NCI-H1105 (cell line): ENCODE data around the gene EXOSC7.

Experiments
- DNase-seq: peaks from one replicate; lab custom pipeline; 2025; lab: John Stamatoyannopoulos, UW

The EXOSC7 gene

GRCh38 chr3:44992555-44993470 is 16.8 kb downstream of the EXOSC7 start:
- no peak for DNase-seq

DNA sequence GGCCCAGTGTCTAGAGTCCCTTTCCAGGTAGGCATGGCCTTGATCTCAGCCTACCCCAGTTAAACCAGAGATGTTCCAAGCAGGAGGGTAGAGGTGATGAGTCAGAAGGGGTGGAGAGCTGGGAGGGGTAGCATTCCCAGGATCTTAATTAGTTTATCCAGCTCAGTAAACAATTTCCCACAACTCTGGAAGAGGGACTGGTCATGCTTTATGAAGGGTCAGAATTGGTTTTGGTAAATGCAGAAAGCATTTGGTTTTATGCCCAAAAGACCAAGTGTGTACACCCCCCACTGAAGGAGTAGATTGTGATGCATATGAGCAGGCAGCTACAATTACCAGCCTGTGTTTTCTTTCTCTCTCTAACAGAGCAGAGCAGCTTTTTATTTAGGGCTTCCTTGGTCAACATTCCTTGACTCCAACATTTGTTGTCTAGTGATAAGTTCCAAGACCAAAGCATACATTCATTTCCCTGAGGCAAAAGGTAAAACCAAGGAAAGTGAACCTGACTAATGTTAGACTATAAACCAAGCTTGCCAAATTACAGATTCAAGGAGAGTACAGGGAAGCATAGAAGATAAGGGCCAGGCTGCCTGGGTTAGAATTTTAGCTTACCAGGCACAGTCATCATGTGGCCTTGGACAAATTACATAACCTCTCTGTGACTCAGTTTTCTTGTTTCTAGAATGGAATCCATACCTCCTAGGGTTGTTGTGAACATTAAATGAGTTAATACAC is 17.6 kb downstream of the EXOSC7 start:
- no peak for DNase-seq

DNA sequence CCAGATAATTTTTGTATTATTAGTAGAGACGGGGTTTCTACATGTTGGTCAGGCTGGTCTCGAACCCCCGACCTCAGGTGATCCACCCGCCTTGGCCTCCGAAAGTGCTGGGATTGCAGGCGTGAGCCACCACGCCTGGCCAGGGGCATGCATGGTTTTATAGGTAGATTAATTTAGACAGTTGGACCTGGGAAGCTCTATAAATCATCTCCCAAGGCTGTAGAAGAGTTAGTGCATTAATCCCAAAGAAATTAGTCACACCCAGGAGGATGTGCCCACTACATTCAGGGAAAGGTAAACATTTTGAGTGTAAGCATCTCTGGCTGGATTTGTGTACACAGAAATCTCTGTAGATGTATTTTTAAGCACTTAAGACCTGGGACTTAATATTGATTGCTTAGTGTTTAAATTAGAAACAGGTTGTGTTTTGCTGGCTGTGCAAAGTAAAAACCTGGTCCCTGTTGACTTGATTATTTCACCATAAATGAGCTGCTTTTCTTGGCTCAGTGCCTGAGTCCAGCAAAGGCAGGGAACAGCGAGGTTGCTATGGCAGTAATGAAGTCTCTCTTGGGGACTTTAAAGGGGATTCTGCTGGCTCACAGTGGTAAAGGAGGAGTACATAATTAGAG is 19.2 kb downstream of the EXOSC7 start:
- DNase-seq, result peak; percentile 51

DNA sequence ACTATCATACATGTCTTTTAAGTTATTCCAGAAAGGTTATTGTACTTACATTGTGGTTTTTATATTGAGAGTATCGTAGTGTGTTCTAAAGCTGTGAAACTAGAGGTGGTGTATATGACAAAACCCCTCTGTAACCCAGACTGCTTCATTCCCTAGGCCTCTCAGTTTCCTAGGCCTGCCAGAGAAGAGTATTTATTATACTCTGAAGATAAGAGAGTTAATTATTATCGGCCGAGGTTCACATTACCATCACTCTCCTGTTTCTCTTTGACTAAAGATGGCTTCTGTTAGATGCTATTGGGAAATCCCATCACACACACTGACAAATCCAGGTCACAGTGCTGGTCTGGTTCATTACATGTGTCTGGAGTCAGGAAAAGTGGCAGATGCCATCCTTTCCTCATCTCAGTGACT is 20.5 kb downstream of the EXOSC7 start:
- no peak for DNase-seq

GRCh38 chr3:44999782-45000181 is 23.7 kb downstream of the EXOSC7 start:
- no peak for DNase-seq

DNA sequence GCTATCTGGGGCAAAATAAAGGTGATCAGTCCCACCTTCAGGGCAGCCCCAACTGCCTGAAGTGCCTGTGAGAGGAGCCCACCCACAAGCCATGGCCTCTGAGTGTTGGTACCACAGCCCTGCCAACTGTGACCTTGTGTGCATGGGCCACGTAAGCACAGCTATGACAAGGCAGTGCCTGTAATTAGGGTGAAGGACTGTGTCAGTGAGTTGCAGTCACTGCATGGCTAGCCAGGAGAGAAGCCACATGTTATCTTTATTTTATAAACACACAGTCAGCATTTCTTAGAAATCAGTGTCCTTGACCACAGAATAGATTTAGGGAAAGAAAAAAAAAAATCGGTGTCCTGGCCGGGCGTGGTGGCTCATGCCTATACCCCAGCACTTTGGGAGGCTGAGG is 24.8 kb downstream of the EXOSC7 start:
- no peak for DNase-seq

DNA sequence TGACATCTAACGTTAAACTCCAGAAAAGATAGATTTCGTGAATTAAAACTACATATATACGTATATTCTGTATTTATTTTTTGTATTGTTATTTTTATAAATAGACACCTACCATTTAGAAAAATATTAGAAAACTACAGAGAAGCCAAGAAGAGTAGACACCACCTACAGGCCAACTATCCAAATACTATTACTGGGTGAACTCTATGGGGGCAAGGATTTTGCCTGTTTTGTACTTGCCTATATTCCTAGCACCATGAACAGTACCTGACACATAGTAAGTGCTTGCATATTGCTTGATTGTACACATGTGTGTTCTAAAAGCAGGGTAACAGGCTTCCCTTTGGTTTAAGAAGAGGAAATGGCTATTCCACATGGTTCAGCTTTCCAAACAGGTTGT is 25.7 kb downstream of the EXOSC7 start:
- DNase-seq, result no peak

DNA sequence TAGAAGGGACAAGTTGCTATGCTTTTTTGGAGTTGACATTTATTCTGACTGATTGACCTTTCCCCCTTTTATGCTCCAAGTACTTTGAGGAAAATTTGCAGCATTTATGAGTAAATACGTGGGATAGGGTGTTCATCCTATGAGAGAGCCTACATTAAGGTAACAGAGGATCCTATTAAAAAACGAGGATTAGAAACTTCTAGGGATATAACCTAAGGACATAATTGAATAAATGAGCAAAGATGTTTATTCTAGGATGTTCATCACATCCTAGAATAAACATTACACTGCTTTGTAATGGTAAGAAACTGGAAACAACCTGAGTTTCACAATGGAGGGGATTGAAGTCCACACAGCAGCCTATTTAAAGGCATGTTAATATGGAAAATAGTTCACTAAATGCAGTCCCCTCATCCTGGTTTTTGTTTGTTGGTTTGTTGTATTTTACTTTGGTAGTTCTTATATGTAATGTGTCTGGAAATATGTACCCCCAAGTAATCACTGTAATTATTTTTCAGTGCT is 26.2 kb downstream of the EXOSC7 start:
- no peak for DNase-seq

GRCh38 chr3:45002720-45003119 is 26.7 kb downstream of the EXOSC7 start:
- DNase-seq, result no peak

GRCh38 chr3:45003406-45003805 is 27.4 kb downstream of the EXOSC7 start:
- DNase-seq, result no peak

DNA sequence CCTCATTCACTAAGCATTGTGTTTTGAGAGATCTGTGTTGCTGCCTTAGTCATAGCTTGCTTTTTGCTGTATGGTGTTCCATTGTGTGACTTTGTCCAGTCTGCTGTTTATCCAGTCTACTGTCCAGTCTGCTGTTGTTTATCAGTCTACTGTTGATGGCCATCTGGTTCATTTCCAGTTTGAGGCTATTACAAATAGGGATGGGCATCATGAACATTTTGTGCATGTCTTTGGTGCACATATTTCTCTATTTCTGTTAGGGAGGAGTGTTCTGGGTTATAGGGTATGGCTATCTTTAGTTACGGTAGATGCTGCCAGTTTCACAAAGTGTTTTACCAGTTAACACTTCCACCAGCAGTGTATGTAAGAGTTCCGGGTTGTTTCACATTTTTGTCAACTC is 27.8 kb downstream of the EXOSC7 start:
- no peak for DNase-seq

- DNase-seq, result no peak
Observed at GRCh38 chr3:45007091-45007490, 31.0 kb downstream of the EXOSC7 start.

DNA sequence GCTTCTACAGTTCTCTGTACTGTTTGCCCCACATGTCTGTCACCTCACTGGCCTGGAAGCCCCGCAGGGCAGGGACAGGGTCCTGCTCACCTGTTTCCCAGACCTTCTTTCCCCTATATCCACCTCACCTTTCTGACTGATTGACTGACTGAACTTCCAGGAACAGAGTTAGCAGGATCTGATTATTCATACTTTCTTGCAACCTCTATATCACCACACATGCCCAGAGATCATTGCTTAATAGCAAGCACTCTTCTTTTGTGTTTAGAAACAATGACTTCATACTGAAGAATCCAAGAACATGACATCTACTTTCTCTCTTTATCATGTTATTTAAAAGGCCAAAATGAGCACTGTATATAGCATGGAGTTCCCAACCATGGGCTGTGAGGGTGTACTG is 32.1 kb downstream of the EXOSC7 start:
- no peak for DNase-seq

DNA sequence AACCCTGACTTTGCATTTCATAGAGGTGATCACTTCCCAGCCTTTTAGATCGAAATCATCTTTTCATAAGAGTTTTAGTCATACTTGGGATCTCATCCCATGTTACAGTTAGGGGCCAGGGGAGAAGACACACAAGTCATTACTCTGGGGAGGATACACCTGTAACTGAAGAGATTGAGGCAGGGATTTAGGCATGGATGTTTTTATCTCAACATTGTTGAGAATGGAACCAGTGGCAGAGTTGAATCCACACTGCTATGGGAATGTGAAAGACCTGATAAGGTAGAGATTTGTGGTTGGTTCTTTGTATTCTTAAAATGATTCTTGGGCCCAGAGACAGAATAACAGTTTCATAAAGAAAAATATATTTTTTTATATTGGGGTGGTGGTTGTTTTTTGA is 33.8 kb downstream of the EXOSC7 start:
- no peak for DNase-seq

GRCh38 chr3:45010811-45011333 is 34.8 kb downstream of the EXOSC7 start:
- no peak for DNase-seq

- DNase-seq, result no peak
Observed at GRCh38 chr3:45011756-45012508, 35.9 kb downstream of the EXOSC7 start.

DNA sequence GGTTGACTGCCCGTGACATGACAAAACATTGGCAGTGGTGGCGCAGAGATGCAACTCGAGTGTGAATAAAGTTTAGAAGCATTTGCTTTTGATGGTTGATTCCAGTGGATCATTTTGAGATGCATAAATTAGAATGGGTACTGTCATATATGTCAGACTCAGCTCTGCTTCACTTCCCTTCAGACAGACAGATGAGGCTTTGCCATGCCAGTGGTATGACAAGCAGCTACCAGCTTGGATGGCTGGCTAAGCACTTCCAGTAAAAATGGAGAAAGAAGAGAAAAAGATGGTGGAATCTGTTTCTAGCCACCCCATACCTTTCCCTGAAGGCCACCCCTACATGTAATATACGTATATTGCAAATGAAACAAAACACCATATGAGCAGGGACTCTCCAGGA is 36.5 kb downstream of the EXOSC7 start:
- DNase-seq, result no peak

DNA sequence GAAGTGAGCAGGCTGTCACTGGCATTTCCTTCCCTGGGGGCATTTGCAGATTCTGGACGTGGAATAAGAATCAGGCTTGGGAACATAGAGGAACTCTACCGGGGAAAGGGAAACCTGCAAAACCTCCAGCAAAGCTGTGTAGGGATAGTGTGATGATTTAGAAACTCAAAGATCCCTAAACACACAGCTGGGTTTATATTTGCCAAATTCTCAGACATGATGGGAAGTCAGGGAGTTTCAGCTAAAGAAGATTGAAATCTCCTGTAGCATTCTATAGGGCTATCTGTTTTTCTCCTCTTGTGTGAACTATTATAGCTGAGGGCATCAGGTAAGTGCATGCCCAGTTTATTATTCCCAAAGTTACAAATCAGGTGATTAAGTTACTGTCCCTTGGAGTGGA is 40.9 kb downstream of the EXOSC7 start:
- no peak for DNase-seq

GRCh38 chr3:45017821-45018220 is 41.8 kb downstream of the EXOSC7 start:
- no peak for DNase-seq

GRCh38 chr3:45020534-45020933 is 44.5 kb downstream of the EXOSC7 start:
- DNase-seq, result no peak

DNA sequence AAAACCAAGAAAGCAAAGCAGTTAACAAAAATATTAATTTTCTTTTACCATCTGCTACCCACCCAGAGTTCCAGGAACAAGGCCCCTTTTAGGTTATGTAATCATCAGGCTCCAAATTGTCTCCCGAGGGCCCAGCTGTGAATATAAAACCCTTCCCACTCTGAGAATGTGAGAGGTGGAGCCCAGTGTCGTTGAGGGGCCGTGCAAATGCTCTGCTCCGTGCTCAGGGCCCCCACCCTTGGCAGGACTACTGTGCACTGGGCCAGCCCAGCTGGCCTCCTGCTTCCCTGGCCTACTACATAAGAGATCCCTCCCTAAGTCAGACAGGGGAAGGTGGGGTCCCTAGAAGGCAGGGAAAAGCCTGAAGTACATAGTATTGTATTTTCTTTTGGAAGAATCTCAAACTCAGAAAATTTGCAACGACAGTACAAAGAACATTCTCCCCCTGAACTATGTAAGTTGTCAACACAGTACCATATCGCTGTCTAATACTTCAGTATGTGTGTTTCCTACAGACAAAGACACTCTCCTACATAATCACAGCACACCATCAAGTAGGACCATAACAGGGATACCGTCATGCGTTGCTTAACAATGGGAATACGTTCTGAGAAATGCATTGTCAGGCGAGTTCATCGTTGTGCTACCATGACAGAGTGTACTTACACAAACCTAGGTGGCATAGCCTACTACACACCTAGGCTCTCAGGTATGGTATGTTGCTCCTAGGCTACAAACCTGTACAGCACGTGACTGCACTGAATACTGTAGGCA is 45.7 kb downstream of the EXOSC7 start:
- DNase-seq, result no peak
